Mesenchymal stem cell (in vitro differentiated cells and primary cell): Measurements from ENCODE around the gene LACRT.

Experiments used
- DNase-seq: peaks from one replicate; pipeline ENCODE4 v3.0.0-alpha.2; 2013
- H2AFZ ChIP-seq: one replicate; pipeline ENCODE4 v1.6.1; 2013; ENCODE audit warnings: low read depth, mild to moderate bottlenecking, control low read depth, inconsistent platforms, low read length, moderate library complexity
- H2AK5ac ChIP-seq: 2 replicates; pipeline ENCODE4 v1.6.1; 2013; ENCODE audit warnings: low read length, moderate library complexity, mild to moderate bottlenecking, inconsistent platforms; ENCODE audit not compliant: severe bottlenecking
- H2BK120ac ChIP-seq: one replicate; pipeline ENCODE4 v1.6.1; 2013; ENCODE audit warnings: low read depth, mild to moderate bottlenecking, inconsistent platforms, low read length, moderate library complexity
- H2BK12ac ChIP-seq, 2 experiments: one replicate each; pipeline ENCODE4 v1.6.1; 2013; ENCODE audit warnings: inconsistent platforms in 2 of 2, low read length in 2 of 2, mild to moderate bottlenecking in 2 of 2, moderate library complexity in 2 of 2, control low read depth in 1 of 2
- H2BK15ac ChIP-seq: one replicate; pipeline ENCODE4 v1.6.1; 2013; ENCODE audit warnings: mild to moderate bottlenecking, low read depth, inconsistent platforms; ENCODE audit not compliant: poor library complexity, severe bottlenecking
- H2BK5ac ChIP-seq: 2 replicates; pipeline ENCODE4 v1.6.1; 2013; ENCODE audit warnings: low read depth, mild to moderate bottlenecking, low read length, control low read depth, inconsistent platforms; ENCODE audit not compliant: poor library complexity, severe bottlenecking
- H3K14ac ChIP-seq, 2 experiments: one replicate each; pipeline ENCODE4 v1.6.1; 2013; ENCODE audit warnings: inconsistent platforms in 2 of 2, low read length in 2 of 2, control low read depth in 1 of 2, mild to moderate bottlenecking in 1 of 2, moderate library complexity in 1 of 2
- H3K18ac ChIP-seq, 2 experiments: one replicate each; pipeline ENCODE4 v1.6.1; 2013; ENCODE audit warnings: inconsistent platforms in 2 of 2, low read length in 2 of 2, control low read depth in 1 of 2, low read depth in 1 of 2, mild to moderate bottlenecking in 1 of 2
- H3K23ac ChIP-seq, 2 experiments: one replicate each; pipeline ENCODE4 v1.6.1; 2013; ENCODE audit warnings: inconsistent platforms in 2 of 2, low read length in 2 of 2, mild to moderate bottlenecking in 2 of 2, moderate library complexity in 2 of 2, control low read depth in 1 of 2
- H3K27ac ChIP-seq: 2 replicates; pipeline ENCODE4 v1.5.1; 2013; ENCODE audit warnings: mild to moderate bottlenecking, moderate library complexity, low read length, control low read depth, inconsistent platforms; ENCODE audit not compliant: poor library complexity, severe bottlenecking
- H3K27me3 ChIP-seq, 2 experiments: 2 replicates each; pipeline versions ENCODE4 v1.6.1 to v1.7.0; 2013; ENCODE audit warnings: low read length in 2 of 2, mild to moderate bottlenecking in 2 of 2, moderate library complexity in 2 of 2, control low read depth in 1 of 2, inconsistent platforms in 1 of 2; ENCODE audit not compliant: control insufficient read depth in 1 of 2, insufficient read depth in 1 of 2
- H3K36me3 ChIP-seq, 2 experiments: 2 replicates each; pipeline versions ENCODE4 v1.6.1 to v1.7.0; 2013; ENCODE audit warnings: low read length in 2 of 2, control low read depth in 1 of 2, inconsistent platforms in 1 of 2, low read depth in 1 of 2, mild to moderate bottlenecking in 1 of 2; ENCODE audit not compliant: insufficient read depth in 2 of 2, control insufficient read depth in 1 of 2
- H3K4ac ChIP-seq, 2 experiments: one replicate each; pipeline ENCODE4 v1.6.1; 2013; ENCODE audit warnings: inconsistent platforms in 2 of 2, low read length in 2 of 2, mild to moderate bottlenecking in 2 of 2, moderate library complexity in 2 of 2, control low read depth in 1 of 2, low read depth in 1 of 2
- H3K4me1 ChIP-seq: 2 replicates; pipeline ENCODE4 v1.6.1; 2013; ENCODE audit warnings: low read depth, low read length, control low read depth; ENCODE audit not compliant: control insufficient read depth, insufficient read depth
- H3K4me2 ChIP-seq: 2 replicates; pipeline ENCODE4 v1.6.1; 2013; ENCODE audit warnings: low read length, mild to moderate bottlenecking, inconsistent platforms; ENCODE audit not compliant: poor library complexity, severe bottlenecking
- H3K4me3 ChIP-seq, 2 experiments: 2 replicates each; pipeline versions ENCODE4 v1.5.1 to v1.7.0; 2013; ENCODE audit warnings: low read length in 2 of 2, mild to moderate bottlenecking in 2 of 2, control low read depth in 1 of 2, low read depth in 1 of 2; ENCODE audit not compliant: insufficient read depth in 1 of 2
- H3K79me1 ChIP-seq: replicated peaks from 2 replicates; pipeline ENCODE4 v1.6.1; 2013; ENCODE audit warnings: mild to moderate bottlenecking, control low read depth, low read length, inconsistent platforms; ENCODE audit not compliant: poor library complexity, severe bottlenecking
- H3K9ac ChIP-seq: 2 replicates; pipeline ENCODE4 v1.7.0; 2013; ENCODE audit warnings: mild to moderate bottlenecking, low read length, moderate library complexity
- H3K9me3 ChIP-seq: 2 replicates; pipeline ENCODE4 v1.7.0; 2013; ENCODE audit warnings: mild to moderate bottlenecking, low read length; ENCODE audit not compliant: control insufficient read depth
- H4K8ac ChIP-seq: one replicate; pipeline ENCODE4 v1.6.1; 2013; ENCODE audit warnings: inconsistent platforms, mild to moderate bottlenecking, low read length, moderate library complexity
- H4K91ac ChIP-seq: one replicate; pipeline ENCODE4 v1.6.1; 2013; ENCODE audit warnings: mild to moderate bottlenecking, low read length, inconsistent platforms
- WGBS: methylation state at CpG from one replicate; pipeline ENCODE4 v1.1.7; 2013; ENCODE audit warnings: mixed read lengths; 5-methylcytosine and 5-hydroxymethylcytosine counted together

The LACRT gene

DNA sequence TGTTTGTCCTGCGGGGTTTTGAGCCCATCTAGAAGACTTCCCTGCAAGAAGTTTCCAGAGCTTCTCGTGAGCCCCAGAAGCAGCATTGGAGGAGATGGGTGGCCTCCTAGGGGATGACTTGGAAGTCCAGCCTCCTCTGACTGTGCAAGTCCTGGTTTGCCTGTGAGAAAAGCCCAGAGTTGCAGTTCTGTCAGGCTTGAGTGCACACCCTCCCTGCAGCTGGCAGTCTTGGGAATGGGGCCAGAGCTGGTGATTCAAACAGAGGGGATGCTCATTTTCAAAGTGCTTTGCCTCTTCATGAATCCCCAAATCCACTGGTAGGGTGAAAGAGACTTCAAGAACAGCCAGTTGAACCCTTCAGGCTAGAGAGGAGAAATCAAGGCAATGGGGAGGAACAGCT, 42.4 kb downstream of the LACRT start:
- H3K23ac ChIP-seq: no peak overlapping the region
- no peak overlapping the region for H2BK12ac ChIP-seq
- no peak overlapping the region for H2AFZ ChIP-seq
- H2BK15ac ChIP-seq: no peak overlapping the region
- H3K79me1 ChIP-seq: no peaks in the 10 kb centered on the region
- no peak overlapping the region for H3K4ac ChIP-seq
- H2AK5ac ChIP-seq: peak overlapping the region; percentile 39
- no peak overlapping the region for H4K91ac ChIP-seq
- H3K4me3 ChIP-seq: no peak overlapping the region
- no peaks in the 10 kb centered on the region for H3K36me3 ChIP-seq
- H4K8ac ChIP-seq: no peak overlapping the region
- no peak overlapping the region for H3K9ac ChIP-seq
- H3K4me2 ChIP-seq: peak overlapping the region; percentile 23
- H2BK5ac ChIP-seq: peak overlapping the region; percentile 11
- no peaks in the 10 kb centered on the region for H3K9me3 ChIP-seq
- peaks cover 20 to 37% of the 10 kb centered on the region in 2 experiments for H3K27me3 ChIP-seq
- no peak overlapping the region for H3K14ac ChIP-seq
- no peak for DNase-seq
- no peak overlapping the region for H2BK120ac ChIP-seq
- 78% methylated on average over 2 of the region's 2 CpGs for WGBS
- H3K18ac ChIP-seq: no peak overlapping the region
- H3K4me1 ChIP-seq: peaks cover 36% of the 10 kb centered on the region
- H3K27ac ChIP-seq: peak overlapping the region; percentile 74

DNA sequence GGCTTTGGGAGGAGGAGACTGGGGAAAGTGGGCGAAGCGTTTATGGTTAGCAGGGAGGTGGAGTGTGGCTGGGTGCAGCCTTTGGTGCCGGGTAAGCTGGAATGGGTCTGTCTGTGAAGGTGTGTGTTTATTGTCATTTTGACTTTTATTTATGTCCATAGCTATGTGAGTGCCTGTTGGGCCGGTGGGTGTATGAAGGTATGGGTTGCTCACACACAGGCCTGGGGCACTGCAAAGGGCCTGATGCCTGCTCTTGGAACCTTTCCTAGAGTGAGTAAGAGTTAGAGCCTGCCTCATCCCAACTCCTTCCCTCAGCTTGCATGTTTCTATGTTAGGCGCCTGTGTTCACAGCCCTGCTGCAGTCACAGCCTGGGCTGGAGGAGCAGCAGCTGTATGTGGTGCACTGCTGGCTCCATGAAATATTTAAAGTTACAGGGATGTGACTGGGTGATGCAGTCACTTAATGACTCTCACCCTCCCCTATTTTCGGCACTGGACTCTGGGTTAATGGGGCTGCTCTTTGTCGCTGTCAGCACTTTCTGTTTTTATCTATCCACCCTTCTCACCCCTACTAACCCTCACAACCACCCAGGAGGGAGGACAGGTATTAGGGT, 43.6 kb downstream of the LACRT start:
- Histone ChIP-seq H2BK12ac (no peak overlapping the region), H3K9ac (peak overlapping the region; percentile 36), H2BK5ac (no peak overlapping the region), H3K4ac (no peak overlapping the region), H2AFZ (no peak overlapping the region), H3K27me3 (peaks cover 29 to 44% of the 10 kb centered on the region in 2 experiments), H3K23ac (no peak overlapping the region), H2AK5ac (peak overlapping the region; percentile 58), H3K27ac (peak overlapping the region; percentile 15), H3K4me2 (no peak overlapping the region), H3K36me3 (no peaks in the 10 kb centered on the region), H3K79me1 (no peaks in the 10 kb centered on the region), H3K9me3 (no peaks in the 10 kb centered on the region), H3K18ac (no peak overlapping the region), H4K8ac (no peak overlapping the region), H2BK120ac (no peak overlapping the region), H4K91ac (no peak overlapping the region), H3K4me1 (peaks cover 36% of the 10 kb centered on the region), H3K14ac (no peak overlapping the region), H3K4me3 (no peak overlapping the region), H2BK15ac (no peak overlapping the region)
- no peak for DNase-seq
- WGBS: 67% methylated on average over 5 of the region's 7 CpGs

DNA sequence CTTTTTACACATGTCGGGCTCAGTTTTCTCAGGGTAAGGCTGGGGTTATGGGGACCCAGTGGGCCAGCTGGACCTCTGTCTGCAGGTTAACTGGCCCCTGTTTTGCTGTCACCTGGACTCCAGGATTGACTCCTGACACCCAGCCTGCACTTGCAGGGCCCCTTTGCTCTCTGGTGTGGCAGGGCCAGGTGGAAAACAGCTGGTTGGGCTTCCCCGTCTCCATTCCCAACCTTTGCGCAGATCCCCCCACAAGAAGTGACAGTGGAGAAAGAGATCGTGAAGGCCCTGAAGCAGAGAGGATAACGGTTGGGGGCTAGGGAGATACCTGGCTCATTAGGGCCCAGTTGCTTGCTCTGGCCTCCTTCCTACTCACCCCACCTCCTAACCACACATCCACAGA, 44.7 kb downstream of the LACRT start:
- no peak overlapping the region for H3K4ac ChIP-seq
- no peak overlapping the region for H2BK120ac ChIP-seq
- no peak overlapping the region for H2BK5ac ChIP-seq
- DNase-seq: no peak
- no peak overlapping the region for H3K27ac ChIP-seq
- H3K9ac ChIP-seq: no peak overlapping the region
- H2AFZ ChIP-seq: no peak overlapping the region
- H3K23ac ChIP-seq: no peak overlapping the region
- no peaks in the 10 kb centered on the region for H3K36me3 ChIP-seq
- WGBS: 78% methylated on average over 5 of the region's 5 CpGs
- H2AK5ac ChIP-seq: no peak overlapping the region
- no peak overlapping the region for H4K91ac ChIP-seq
- peaks cover 40 to 49% of the 10 kb centered on the region in 2 experiments for H3K27me3 ChIP-seq
- no peak overlapping the region for H2BK12ac ChIP-seq
- no peak overlapping the region for H4K8ac ChIP-seq
- no peak overlapping the region for H3K18ac ChIP-seq
- H3K4me2 ChIP-seq: no peak overlapping the region
- H3K4me3 ChIP-seq: no peak overlapping the region
- no peaks in the 10 kb centered on the region for H3K9me3 ChIP-seq
- H3K4me1 ChIP-seq: peaks cover 36% of the 10 kb centered on the region
- no peak overlapping the region for H3K14ac ChIP-seq
- no peaks in the 10 kb centered on the region for H3K79me1 ChIP-seq
- H2BK15ac ChIP-seq: no peak overlapping the region

DNA sequence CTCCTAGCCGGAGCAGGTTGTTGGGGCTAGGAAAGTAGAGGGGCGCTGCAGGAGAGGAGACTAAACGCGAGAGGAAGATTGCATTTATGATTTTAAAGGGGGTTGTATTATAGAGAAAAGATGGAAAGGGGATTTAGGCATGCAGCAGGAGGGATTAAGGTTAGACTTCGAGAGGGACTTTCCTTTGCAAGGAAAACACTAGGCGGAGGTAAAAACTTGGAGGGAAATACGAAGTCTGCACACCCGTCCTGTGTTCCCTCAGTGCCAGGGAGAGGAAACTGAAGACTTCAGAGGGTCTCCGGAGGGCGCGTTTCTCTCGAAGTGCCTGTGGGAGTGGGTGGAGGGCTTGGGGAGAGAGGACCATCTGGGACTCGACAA, 45.8 kb downstream of the LACRT start:
- Histone ChIP-seq H3K9me3 (no peaks in the 10 kb centered on the region), H3K18ac (no peak overlapping the region), H4K91ac (no peak overlapping the region), H3K14ac (no peak overlapping the region), H3K4me1 (peaks cover 35% of the 10 kb centered on the region), H3K23ac (no peak overlapping the region), H4K8ac (no peak overlapping the region), H2BK12ac (no peak overlapping the region), H2AFZ (no peak overlapping the region), H2AK5ac (no peak overlapping the region), H3K4me3 (peak overlapping the region; percentile 64 to 65), H2BK5ac (no peak overlapping the region), H3K4ac (no peak overlapping the region), H3K27me3 (peaks cover 51 to 57% of the 10 kb centered on the region in 2 experiments), H3K4me2 (peak overlapping the region; percentile 73), H2BK15ac (no peak overlapping the region), H2BK120ac (no peak overlapping the region), H3K27ac (no peak overlapping the region), H3K79me1 (no peaks in the 10 kb centered on the region), H3K9ac (no peak overlapping the region), H3K36me3 (no peaks in the 10 kb centered on the region)
- no peak for DNase-seq
- 28% methylated on average over 13 of the region's 13 CpGs for WGBS
